DMS53 (cell line): ENCODE results near the gene SPATA24.
"Not testable (repeated sequence)": the region's sequence is repeated elsewhere in the genome, so short reads cannot be mapped to it uniquely, and the experiment has no call there.

Experiments used
- DNase-seq: peaks from one replicate; lab custom pipeline; 2025; lab: John Stamatoyannopoulos, UW

The SPATA24 gene

DNA sequence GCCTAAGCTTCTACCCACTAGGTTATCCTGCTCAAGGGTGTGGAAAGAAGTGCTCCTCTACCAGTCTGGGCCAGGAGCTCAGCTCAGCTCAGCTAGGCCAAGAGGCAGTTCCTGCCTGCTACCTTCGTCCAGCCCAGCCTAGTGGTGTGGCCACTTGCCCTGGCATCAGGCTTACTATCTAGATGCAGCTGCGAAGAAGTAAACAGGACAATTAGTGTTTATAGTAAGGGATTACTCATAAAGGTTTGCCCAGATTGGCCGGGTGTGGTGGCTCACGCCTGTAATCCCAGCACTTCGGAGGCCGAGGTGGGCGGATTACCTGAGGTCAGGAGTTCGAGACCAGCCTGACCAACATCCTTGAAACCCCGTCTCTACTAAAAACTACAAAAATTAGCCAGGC is 12.8 kb upstream of the SPATA24 start:
- DNase-seq: no peak

DNA sequence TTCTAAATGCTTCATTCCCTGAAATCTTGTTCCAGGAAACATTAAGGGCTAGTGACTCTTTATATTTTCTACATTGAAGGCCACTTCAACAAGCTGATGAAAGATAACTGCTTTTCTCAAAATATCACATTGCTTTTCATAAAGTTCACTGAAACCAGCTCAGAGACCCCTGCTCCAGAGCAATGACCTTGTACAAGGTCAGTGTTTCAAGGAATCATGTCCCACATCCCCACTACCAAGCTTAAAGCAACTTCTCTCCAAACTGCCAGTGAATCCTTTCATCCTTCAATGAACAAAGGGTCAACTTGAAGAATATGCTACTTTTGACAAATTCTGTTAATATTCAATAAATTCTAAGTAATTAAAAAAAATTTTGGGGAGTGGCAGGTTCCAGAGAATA is 12.0 kb upstream of the SPATA24 start:
- DNase-seq: no peak

DNA sequence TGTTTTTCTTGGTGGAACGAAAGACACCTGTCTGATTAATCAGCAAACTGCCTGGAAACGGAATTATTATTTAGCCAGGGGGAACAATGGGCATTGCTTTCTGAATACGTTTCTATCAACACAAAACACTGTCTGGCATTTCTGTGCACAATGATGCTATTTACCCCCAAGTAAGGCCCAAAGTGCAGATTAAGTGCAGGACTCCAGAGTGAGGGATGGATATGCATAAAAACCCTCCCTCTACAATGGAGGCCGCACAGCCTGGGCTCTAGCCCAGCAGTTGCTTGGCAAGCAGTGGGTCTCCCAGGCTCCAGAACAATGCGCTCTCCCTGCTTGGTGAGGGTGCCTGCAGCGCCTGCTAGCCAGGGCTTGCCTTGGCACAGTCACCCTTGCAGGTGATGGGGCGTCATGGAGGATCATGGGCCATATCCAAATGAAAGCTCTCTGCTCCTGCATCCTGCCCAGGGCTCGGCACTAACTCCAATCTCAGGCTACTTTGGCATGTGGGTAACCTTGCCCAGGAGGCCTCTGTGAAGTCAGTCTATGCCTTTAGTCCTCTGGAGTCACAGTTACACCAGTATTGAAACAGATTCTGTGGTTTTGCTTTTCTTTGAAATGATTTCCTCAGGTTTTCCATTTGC is 11.5 kb upstream of the SPATA24 start:
- DNase-seq: no peak

DNA sequence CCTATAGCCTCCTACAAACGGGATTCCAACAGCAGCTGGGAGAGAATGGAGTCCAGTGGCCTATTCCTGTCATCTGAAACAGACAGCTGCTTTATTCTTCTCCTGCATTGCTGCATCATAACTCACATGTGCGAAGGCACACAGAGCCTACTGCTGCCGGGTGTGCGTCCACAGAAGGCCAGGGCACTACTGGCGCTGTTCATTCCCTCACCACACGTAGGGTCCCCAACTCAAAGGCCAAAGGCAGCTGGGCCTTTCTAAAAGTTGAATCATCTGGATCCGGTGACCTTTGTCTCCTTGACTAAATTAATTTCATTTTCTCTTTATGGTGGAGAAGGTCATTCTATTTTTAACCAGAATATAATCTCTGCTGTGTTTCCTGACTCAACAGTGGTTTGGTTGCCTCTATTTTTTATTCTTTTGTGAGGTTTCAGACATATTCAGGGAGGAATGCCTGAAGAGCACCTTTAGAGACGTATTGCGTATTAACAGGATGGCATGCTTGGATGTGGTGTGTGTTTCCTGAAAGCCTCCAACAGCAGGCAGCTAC is 10.8 kb upstream of the SPATA24 start:
- no peak for DNase-seq

DNA sequence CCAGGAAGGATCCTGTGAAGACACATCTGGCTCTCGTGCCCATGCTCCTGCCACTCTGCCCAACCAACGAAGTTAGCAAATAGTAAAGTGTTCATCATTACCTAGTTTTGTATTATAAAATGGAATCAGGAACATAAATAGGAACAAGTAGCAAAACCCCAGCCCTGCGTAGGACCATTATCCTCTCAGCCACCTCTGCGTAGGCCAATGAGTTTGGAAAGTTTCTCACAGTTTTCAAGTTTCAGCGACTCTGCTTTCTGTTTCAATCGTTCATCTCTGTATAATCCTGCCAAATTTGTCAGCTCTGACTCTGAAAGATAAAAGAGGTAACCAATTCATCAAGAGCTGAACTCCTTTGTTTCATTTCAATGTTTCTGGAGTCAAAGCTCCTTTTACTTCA is 10.1 kb upstream of the SPATA24 start:
- DNase-seq: no peak

DNA sequence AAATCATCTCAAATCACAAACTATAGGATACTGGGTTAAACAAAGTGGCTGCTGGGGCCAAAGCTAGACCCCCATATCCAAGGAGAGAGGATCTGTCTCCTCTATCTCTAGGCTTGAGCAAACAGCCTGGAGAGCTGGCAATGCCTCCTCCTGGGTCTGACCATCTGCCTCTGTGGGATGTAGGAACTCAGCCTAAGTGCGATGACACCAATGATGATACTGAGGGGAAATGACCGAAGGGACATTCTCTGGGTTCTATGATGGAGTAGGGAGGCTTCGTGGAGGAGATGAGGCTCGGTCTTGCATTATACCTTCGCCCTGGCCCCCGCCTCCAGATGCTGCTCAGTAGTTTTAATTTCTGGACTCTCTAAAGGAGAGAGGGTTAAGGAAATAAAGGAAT is 9.3 kb upstream of the SPATA24 start:
- DNase-seq: no peak

DNA sequence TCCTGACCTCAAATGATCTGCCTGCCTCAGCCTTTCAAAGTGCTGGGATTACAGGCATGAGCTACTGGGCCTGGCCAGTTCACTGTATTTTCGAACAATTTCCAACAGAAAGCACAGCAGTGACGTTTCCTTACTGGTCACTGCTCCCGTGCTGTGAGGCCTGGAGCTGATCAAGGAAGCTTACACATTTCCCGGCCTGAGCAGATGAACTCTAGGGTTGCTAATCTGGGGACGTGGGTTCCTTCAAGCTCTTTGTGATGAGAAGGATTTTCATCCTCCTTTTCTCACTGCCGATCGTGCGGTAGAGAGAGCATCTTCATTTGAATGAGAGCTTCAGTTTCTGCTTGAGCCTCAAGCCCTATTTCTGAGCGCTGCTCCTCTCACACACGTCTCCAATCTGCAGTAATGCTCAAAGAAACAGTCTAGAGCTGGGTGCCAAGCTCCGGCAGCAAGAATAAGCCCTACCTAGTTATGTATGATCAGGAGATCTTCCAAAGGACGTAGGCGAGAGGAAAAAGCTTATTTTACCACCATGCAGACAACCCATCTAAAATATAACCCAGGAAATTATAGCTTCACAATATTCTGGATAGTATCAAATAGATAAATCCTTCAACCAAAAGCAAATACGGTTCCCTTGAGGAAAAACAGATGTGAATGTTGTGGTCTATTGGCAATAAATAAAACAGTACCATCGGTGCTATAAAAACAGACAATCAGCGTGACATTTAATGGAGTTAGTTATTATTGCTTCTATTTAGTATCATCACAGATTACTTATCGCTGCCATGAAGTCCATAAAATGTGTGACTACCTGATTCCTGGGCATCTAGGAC is 7.3 kb upstream of the SPATA24 start:
- no peak for DNase-seq

DNA sequence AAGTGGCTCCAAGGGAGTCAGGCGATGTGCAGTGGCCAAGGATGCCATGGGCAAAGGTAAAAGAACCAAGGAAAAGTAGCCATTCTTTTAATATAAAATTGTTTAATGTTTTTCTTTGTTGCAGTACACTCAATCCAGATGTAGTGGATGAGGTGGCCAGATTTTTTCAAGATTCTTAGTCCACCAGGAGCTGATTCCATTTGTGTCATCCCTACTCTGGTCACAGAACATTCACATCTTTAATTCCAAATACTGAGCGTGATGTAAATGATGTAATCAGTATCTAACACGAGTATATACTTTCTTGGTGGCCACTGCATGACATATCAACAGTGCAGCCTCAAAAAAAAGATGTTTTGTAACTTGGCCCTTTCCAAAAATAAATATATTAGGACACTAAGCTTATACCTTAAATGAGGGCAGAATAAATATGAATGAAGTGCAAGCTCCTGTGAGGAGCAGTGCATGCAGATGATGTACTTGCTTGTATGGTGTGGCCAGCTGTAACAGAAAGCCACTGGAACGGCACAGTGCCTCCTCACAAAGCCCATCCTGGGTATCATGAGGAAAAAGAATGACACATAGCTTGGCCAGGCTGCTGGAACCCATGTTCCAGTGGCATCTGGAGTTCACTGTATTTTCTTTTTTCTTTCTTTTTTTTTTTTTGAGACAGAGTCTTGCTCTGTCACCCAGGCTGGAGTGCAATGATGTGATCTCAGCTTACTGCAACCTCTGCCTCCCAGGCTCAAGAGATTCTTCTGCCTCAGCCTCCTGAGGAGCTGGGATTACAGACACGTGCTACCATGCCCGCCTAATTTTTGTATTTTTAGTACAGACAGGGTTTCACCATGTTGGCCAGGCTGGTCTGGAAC is 6.5 kb upstream of the SPATA24 start:
- DNase-seq: no peak

DNA sequence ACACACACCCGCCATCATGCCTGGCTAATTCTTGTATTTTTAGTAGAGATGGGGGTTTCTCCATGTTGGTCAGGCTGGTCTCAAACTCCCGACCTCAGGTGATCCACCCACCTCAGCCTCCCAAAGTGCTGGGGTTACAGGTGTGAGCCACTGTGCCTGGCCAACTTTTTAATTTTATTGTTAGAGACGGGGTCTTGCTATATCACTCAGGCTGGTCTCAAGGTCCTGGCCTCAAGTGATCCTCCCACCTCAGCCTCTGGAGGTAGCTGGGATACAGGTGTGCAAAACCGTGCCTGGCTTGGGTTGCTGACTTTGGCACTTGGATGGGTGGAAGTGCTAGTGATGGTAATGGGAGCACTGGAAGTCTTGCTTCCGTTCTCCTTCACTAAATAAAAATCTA is 5.2 kb upstream of the SPATA24 start:
- DNase-seq: not testable (repeated sequence)

DNA sequence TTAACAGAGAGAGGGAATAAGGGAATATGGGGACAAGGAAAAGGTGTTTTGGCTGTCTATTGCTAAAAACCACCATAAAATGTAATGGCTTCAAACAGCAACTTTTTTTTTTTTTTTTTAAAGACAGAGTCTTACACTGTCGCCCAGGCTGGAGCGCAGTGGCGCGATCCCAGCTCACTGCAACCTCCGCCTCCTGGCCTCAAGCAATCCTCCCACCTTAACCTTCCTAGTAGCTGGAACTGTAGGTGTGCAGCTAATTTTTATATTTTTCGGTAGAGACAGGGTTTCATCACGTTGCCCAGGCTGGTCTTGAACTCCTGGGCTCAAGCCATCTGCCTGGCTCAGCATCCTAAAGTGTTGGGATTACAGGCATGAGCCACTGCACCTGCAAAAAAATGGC is 4.3 kb upstream of the SPATA24 start:
- DNase-seq: no peak

DNA sequence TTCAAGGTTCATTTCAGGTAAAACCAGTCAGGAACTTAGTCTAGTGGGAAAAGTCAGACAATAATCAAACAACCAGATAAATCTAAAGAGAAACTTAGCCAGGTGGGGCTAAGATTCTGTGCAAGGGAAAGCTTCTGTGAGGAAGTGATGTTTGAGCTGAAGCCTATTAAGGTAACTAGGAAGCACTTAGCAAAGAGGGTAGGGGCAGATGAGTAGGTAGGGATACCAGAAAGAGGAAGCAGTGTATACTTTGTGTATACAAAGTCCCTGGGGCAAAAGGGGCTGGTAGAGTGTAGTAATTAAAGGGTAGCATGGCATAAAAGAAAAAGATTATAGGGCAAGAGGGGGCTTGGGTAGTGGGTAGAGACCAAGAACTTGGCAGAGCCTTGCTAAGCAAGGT is 3.6 kb upstream of the SPATA24 start:
- no peak for DNase-seq

DNA sequence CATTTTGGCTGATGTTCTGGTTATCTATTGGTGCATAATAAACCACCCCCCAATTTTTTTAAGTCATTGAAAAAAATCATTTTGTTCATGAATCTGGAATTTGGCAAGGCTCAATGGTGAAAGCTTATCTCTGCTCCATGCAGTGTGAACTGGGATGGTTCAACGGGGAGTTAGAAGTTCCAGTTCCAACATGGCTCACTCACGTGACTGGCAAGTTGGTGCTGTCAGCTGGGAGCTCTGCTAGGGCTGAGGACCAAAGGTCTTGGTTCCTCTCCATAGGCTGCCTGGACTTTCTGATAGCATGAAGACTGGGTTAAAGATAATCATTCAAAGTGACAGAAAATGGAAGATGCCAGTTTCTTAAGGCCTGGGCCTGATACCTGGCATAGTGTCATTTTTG is 3.1 kb upstream of the SPATA24 start:
- DNase-seq: no peak

DNA sequence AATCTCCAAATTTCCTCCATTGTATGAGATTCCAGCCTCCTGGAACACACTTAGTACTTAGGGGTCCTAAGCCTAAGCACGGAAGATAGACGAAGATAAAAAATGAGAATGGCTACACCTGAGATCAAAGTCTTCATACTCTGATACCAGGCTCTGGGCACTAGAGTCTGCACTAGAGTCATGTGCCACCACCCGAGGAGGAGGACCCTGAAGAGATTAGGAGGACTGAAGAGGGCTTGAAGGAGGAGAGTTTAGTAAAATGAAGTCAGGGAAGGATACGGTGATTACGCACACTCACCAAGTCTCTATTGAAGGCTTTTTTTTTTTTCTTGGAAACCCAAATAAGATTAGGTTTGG is 573 bp upstream of the SPATA24 start:
- DNase-seq: peak; percentile 55

DNA sequence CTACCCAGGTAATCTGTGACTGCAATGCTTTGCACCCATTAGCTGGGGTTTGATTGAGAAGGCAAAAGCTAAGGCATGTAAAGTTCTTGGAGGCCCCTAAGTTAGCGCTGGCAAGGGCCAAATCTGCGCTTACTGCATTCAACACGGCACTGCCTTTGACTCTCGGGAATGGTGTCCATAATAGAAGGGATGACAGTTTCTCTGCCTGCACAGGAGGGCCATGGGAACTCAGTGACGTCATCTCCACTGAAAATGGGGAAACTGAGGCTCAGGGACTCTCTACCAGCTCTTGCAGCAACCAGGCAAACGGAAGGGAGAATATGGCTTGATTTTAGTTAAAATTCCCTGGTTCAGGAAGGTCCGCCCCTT is 487 bp downstream of the SPATA24 start:
- DNase-seq: no peak

DNA sequence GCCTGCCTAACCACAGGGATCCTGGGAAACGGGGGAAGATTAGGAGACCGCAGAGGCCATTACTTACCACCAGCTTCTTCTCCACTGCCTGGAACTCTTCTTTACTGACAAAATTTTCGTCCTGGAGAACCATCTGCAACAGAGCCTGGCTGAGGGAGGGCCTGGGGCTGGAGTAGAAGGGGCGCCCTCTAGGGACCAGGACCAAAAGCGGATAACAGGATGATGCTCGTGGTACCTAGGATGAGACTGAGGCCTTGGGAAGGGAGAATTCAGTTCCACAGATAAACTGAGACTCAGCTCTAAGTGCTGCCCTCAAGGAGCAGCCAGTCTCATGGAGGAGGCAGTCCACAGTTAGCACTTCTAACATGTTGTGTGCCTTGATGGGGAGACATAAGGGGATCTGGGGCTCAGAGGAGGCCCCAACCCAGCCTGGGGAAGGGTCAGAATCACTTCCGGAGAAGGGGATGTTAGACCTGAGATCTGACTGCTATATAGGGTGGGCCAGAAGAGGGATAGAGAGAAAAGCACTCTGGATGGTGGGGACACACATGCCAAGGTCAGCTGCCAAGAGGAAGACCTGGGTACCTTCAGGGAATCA is 1.2 kb downstream of the SPATA24 start:
- peak; percentile 60 for DNase-seq

DNA sequence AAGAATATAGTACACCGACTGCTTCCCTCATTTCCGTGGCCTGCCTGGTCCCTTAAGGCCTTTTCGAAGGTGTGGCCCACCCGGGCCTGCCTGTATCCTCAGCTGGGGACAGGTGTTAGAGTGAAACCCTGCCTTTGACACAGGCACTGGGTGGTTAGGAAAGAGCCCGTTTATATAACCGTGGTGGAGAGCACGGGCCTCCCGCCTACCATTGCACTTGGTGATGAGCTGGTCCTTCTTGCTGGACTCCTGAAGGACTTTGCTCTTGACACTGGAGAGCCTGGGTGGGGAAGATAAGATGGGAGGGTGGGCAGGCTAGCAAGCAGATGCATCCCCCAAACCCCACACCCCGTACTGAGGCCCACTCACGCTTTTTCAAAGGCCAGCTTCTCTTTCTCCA is 2.3 kb downstream of the SPATA24 start:
- no peak for DNase-seq

DNA sequence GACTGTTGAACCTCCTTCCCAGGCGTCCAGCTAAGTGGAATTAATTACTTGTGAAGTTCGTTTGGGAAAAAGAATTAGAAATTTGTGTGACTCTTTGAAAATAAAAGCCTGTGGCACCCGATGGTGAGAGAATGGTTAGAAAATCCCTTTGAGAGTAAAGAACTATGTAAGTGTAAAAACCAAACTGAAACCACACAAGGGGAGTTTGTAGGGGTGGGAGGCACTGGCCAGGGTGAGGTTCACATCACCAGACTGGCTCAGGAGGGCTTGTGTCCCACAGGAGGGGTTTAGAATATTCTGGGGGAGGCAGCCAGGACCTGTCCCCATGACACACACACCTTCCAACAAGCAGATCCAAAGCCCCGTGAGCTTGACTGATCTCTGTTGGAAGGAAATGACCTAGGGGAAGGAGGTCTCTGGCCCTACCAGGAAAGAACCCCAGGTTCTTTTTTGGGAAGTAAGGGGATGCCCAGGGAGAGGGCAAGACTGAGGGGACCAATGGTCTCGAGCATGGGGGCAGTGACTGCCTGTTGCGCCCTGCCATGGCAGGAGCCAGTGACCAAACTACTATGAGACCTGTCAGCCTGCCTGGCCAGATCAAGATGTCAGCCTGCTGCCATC is 4.3 kb downstream of the SPATA24 start:
- no peak for DNase-seq

DNA sequence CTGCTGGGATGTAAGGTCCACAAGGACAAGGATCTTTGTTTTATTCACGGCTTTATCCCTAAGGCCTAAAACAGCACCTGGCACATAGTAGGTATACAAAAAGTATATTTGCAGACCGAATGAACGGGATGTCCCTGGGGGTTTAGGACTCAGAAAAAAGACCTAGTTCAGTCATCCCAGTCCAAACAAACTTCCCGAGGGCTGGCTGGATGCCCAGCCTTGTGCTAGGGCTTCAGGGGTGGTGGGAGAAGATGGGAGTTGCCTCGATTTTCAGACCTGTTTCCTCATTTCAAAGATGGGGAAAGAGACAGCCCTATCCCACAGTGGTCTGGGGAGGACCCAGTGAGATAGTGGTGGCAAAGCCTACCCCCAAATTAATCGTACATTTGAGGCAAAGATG is 6.0 kb downstream of the SPATA24 start:
- no peak for DNase-seq

DNA sequence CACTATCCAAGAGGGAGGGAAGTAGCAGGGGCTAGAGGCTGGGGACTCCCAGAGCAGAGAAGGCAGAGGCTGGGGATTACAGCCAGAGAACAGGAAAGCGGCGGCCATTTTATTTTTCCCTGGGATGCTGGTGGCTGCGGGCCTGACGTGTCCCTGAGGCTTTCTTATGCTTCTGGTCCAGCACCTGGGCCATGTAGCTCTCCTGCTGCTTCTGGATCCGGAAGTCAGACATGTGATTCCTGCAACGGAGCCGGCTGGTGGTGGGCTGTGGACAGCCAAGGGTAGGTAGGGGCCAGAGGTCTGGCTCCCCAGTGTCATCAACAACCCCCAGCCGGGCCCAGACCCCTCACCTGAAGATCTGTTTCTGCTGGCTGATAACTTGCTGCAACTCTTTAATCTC is 7.2 kb downstream of the SPATA24 start:
- DNase-seq: no peak

DNA sequence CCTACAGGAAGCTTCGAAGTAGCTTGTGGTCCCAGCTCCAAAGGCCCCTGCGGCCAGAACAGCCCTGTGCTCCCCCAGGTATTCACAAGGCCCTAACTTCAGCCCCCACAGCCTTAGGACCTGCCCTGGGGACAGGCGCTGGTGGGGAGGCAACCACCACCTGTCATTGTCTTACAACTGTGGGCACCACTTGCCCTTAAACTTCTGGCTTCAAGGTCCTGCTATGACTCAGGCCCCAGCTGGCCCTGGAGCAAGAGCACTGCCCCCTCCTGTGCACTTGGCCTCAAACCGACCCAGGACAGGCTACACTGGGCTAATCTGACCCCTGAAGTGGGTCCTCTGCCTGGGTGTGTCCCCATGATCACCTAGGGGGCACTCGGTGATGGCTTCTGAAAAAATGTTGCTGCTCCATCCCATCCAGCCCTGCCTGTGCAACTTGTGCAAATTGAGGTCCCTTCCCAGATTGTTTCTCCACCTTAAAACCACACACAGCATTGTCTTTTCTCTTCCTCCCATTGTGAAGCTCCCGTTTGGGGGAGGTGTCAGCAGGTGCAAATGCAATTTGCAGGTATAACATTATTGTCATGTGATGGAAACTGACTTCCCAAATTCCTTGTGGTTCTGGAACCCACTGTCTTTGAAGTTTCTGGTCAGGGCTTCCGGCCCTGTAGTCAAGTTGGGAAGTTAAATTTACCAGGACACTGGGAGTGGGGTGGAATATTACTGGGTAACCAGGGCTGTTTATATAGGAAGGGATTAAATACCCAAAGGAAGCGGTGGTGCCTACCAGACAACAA is 7.8 kb downstream of the SPATA24 start:
- peak; percentile 17 for DNase-seq
